Transverse colon (tissue), 4 donors: Measurements from ENCODE around the gene GRIN2A. TPM values are rescaled to one million over a fixed set of nuclear protein-coding genes. Genes with fewer than 3 reads are reported as not detected.

Source experiments
- DNase-seq: peaks from one replicate; pipeline ENCODE4 v3.0.0-alpha.2; 2019
- H3K27ac ChIP-seq, 4 donors: fragments of 200-600 bp; sonication (generic); 2 replicates each; pipeline ENCODE4 v1.5.1; 2016 to 2018; ENCODE audit warnings: inconsistent platforms in 4 of 4
- H3K27me3 ChIP-seq: fragments of 200-600 bp; sonication (generic); 2 replicates; pipeline ENCODE4 v1.5.1; 2017; ENCODE audit warnings: inconsistent platforms
- H3K36me3 ChIP-seq, 4 donors: fragments of 200-600 bp; sonication (generic); 2 replicates each; pipeline ENCODE4 v1.5.1; 2017 to 2019; ENCODE audit warnings: inconsistent platforms in 4 of 4
- H3K4me1 ChIP-seq, 4 donors: fragments of 200-600 bp; sonication (generic); 2 replicates each; pipeline ENCODE4 v1.5.1; 2017 to 2020; ENCODE audit warnings: inconsistent platforms in 4 of 4
- H3K4me3 ChIP-seq, 4 donors: fragments of 200-600 bp; sonication (generic); 1 replicate in 1 of 4; 2 replicates in 3 of 4; pipeline versions ENCODE4 v1.5.1 to v1.6.1; 2017 to 2019; ENCODE audit warnings: inconsistent platforms in 4 of 4
- H3K9me3 ChIP-seq, 2 donors: fragments of 200-600 bp; sonication (generic); 2 replicates each; pipeline ENCODE4 v1.5.1; 2017 to 2019; ENCODE audit warnings: inconsistent platforms in 2 of 2
- CTCF ChIP-seq, 5 experiments: fragments of 200-600 bp in 3 of 5; fragments of 450-650 bp in 2 of 5; sonication (generic) in 3 of 5; IDR thresholded peaks; 1 replicate in 2 of 5; 2 replicates in 3 of 5; pipeline ENCODE4 v1.5.1; 2016 to 2017; ENCODE audit warnings: antibody characterized with exemption in 5 of 5, inconsistent platforms in 3 of 5, mild to moderate bottlenecking in 2 of 5, moderate library complexity in 1 of 5
- EP300 ChIP-seq: sonication (generic); formaldehyde crosslinking; IDR thresholded peaks from one replicate; pipeline ENCODE4 v1.6.1; 2017; ENCODE audit warnings: antibody characterized with exemption, low read depth
- POLR2A ChIP-seq: fragments of 450-650 bp; IDR thresholded peaks from one replicate; pipeline ENCODE4 v1.6.1; 2016; ENCODE audit warnings: antibody characterized with exemption, mild to moderate bottlenecking, moderate library complexity
- POLR2AphosphoS5 ChIP-seq, 3 donors: sonication (generic); formaldehyde crosslinking; IDR thresholded peaks; one replicate each; pipeline ENCODE4 v1.6.1; 2016; ENCODE audit warnings: antibody characterized with exemption in 3 of 3
- WGBS, 2 donors: methylation state at CpG; one replicate each; pipeline ENCODE4 v1.1.5; 2018; ENCODE audit warnings: low coverage in 1 of 2; 5-methylcytosine and 5-hydroxymethylcytosine counted together
- in situ Hi-C, 4 donors: fragments of 200-750 bp; cut with MboI; loops; one replicate each; pipeline versions ENCODE4 v1.15.0 to v1.15.1; 2017; ENCODE audit warnings: low sequenced_read_pairs in 3 of 4, low pct_ligation_motif_present in 1 of 4, low pct_unique_long_range_greater_than_20kb in 1 of 4
- intact Hi-C: fragments of 100-400 bp; cut with DNase I; formaldehyde crosslinking; loops from one replicate; pipeline ENCODE4 v1.15.1; 2023; ENCODE audit warnings: low total_unique reads
- total RNA-seq, 4 donors: library from RNA; depleted of rRNA; stranded (reverse); fragments of >200 nt; gene quantifications; one replicate each; pipeline ENCODE4 v1.1.0, GENCODE V29; 2016

GRIN2A gene
- total RNA-seq, 4 donors from 2014 or later = 0.14 to 0.37 (median 0.18) TPM

DNA sequence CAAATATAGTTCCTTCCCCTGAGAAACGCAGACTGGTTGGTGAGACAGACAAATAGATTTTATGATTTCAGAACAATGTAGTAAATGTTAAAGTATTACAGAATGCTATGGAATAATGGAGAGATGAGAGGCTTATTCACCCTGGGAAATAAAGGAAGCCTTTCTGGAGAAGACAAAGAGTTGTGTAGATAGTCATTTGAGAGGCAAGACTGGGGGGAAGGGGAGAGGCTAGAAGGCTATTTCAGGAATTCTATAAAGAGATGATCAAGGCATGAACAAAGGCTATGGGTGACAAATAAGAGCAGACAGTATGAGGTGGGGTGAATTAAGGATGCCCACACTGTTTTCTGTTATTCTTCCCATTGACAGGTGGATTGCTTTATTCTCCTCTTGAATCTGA is 211.4 kb downstream of the GRIN2A start:
- H3K27me3 ChIP-seq = no peaks in the 10 kb centered on the region
- no peak for DNase-seq
- WGBS, 2 donors = 45 to 52% methylated on average over 1 of the region's 1 CpG
- H3K9me3 ChIP-seq = no peaks in the 10 kb centered on the region
- H3K36me3 ChIP-seq = no peaks in the 10 kb centered on the region
- in situ Hi-C loops (no loop called here), intact Hi-C loops (no loop called here)
- H3K27ac ChIP-seq = no peak overlapping the region
- H3K4me3 ChIP-seq = no peak overlapping the region
- no peaks in the 10 kb centered on the region for H3K4me1 ChIP-seq
- TF ChIP-seq EP300 (no peak), POLR2A (no peak), CTCF (IDR thresholded peaks at IDR 0.05) (no peak), POLR2AphosphoS5 (IDR thresholded peaks at IDR 0.05) (no peak)

DNA sequence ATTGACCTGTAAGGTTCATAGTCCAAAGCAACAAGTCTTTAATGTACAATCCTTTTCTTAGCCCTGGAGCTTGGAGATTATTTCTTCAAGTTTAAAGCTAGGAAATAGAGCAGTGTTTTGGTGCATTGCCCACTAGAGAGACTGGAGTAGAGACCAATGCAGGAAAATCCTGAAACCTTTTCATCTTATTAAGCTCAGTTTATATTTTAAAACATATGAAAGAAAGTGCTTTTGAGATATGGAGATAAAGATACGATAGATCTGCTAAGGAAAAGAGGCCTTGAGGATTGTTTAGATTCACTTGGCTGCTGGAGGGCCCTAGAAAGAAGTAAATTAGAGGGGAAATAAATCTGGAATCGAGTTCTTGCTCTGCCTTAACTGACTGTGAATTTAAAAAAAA is 212.0 kb downstream of the GRIN2A start:
- H3K9me3 ChIP-seq = no peaks in the 10 kb centered on the region
- no peak overlapping the region for H3K4me3 ChIP-seq
- H3K4me1 ChIP-seq = no peaks in the 10 kb centered on the region
- DNase-seq = no peak
- TF ChIP-seq EP300 = no peak
- TF ChIP-seq CTCF (IDR thresholded peaks at IDR 0.05) = no peak
- TF ChIP-seq POLR2AphosphoS5 (IDR thresholded peaks at IDR 0.05) = no peak
- no peak for TF ChIP-seq POLR2A
- H3K27ac ChIP-seq = no peak overlapping the region
- no peaks in the 10 kb centered on the region for H3K27me3 ChIP-seq
- in situ Hi-C loops (no loop called here), intact Hi-C loops (no loop called here)
- no peaks in the 10 kb centered on the region for H3K36me3 ChIP-seq
- WGBS, 2 donors = 41 to 48% methylated on average over 2 of the region's 2 CpGs

DNA sequence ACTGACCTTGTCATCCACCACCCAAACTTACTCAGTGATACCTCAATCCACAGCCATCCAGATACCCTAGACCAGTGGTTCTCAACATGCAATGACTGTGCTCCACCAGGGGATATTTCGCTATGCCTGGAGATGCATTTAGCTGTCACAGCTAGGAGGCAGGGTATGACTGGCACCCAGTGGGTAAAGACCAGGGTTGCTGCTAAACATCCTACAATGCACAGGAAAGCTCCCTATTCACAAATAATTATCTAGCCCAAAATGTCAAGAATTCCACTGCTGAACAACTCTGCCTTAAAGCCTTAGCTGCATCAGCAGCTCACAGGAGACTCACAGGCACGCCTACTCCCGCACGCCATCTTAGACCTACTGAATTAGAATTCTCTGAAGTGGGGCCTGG is 212.6 kb downstream of the GRIN2A start:
- H3K27me3 ChIP-seq = no peaks in the 10 kb centered on the region
- DNase-seq = no peak
- intact Hi-C loops = no loop called here
- 99% methylated on average over 4 of the region's 4 CpGs; no CpG with 5 or more reads in 1 of the 2 donors for WGBS, 2 donors
- H3K27ac ChIP-seq = no peak overlapping the region
- H3K4me3 ChIP-seq = no peak overlapping the region
- H3K36me3 ChIP-seq = no peaks in the 10 kb centered on the region
- no peaks in the 10 kb centered on the region for H3K4me1 ChIP-seq
- in situ Hi-C loops = no loop called here
- no peaks in the 10 kb centered on the region for H3K9me3 ChIP-seq
- TF ChIP-seq CTCF (IDR thresholded peaks at IDR 0.05) = no peak
- TF ChIP-seq EP300 = no peak

DNA sequence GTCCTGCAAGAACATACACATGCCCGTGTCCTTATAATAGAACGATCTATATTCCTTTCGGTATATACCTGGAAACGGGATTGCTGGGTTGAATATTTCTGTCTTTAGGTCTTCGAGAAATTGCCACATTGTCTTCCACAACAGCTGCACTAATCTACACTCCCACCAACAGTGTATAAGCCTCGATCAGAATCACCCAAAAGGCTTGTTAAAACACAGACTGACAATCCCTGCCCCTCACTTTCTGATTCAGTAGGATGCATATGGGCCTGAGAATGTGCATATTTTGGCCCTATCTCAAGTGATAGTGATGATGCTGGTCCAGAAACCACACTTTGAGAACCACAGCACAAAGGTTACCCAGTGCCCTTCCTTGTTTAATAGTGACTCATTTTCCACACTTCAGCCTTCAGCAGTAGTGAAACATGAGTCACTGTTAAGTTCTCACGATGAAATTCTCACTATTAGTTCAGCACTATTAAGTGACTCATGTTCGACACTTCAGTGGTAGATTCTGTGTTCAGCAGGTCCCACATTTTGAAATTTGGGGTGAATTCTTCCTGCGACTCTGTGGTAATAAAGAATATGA is 215.6 kb downstream of the GRIN2A start:
- Histone ChIP-seq H3K9me3 (no peaks in the 10 kb centered on the region), H3K27me3 (no peaks in the 10 kb centered on the region), H3K36me3 (no peaks in the 10 kb centered on the region), H3K4me1 (no peaks in the 10 kb centered on the region), H3K4me3 (no peak overlapping the region), H3K27ac (no peak overlapping the region)
- DNase-seq = no peak
- TF ChIP-seq POLR2A = no peak
- TF ChIP-seq CTCF (IDR thresholded peaks at IDR 0.05) = no peak
- no peak for TF ChIP-seq EP300
- no peak for TF ChIP-seq POLR2AphosphoS5 (IDR thresholded peaks at IDR 0.05)
- 76 to 85% methylated on average over 8 to 9 of the region's 9 CpGs for WGBS, 2 donors
- in situ Hi-C loops (no loop called here), intact Hi-C loops (no loop called here)
